Measurements from ENCODE around the gene KCNG2. TPM values are rescaled to one million over a fixed set of nuclear protein-coding genes. Genes with fewer than 3 reads are reported as not detected.

Gene KCNG2
- total RNA-seq, 6 experiments from 2014 or later: not detected

- no peaks in the 10 kb centered on the region for H3K9me3 ChIP-seq
- no peak for DNase-seq
- H3K4me1 ChIP-seq: no peaks in the 10 kb centered on the region
- no peak overlapping the region for H3K4me3 ChIP-seq
- intact Hi-C loops (cut with DNase I): no loop called here
- no peaks in the 10 kb centered on the region for H3K27me3 ChIP-seq
- H3K36me3 ChIP-seq: no peaks in the 10 kb centered on the region
- no peak overlapping the region for H3K27ac ChIP-seq
- no peak for TF ChIP-seq POLR2A (IDR thresholded peaks at IDR 0.05)
- no peak for TF ChIP-seq CTCF (IDR thresholded peaks at IDR 0.05)
- 93% methylated on average over 3 of the region's 45 CpGs for WGBS (ENCODE audit: insufficient coverage, low coverage, low lambda C conversion rate, missing lambda C conversion rate)
- ATAC-seq: no peak
These were observed 51.0 kb downstream of the KCNG2 start for GRCh38 chr18:79848579-79849327.

DNA sequence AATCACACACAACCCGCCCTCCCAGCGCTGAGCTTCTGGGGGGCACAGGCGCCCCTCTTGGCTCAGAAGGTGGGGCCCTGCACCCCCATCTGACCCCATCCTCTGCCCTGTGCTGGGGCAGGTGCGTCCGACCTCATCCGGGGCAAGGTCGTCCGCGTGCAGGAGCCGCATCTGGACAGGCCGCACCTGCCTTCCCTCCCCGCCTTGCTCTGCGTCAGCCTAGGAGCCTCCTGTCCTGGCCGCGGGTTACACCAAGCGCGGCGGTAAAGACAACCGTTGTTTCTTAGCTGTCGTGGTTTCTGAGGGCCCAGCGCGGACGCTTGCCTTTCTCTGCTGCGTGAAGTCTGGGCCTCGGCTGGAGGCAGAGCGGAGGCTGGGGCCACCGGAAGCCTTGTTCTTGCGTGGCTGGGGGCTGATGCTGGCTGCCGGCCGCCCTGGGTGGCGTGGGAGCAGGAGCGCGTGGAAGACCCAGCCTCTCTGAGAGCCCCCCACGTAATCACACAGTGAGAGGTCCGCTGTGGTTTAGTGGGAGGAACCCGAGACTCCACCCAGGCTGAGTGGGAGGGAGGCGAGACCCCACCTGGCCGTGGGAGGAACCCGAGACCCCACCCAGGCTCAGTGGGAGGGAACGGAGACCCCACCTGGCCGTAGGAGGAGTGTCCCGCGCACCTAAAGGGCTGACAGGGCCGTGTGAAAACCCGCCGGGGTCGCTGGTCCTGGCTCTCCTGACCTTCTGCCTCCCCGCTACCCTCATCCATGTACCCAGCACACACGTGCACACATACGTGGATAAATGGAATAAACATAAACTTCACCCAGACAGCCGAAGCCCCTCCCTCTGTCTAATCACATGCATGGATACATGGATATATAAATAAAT, 51.8 kb downstream of the KCNG2 start:
- Histone ChIP-seq H3K27me3 (no peaks in the 10 kb centered on the region), H3K9me3 (no peaks in the 10 kb centered on the region), H3K36me3 (no peaks in the 10 kb centered on the region), H3K27ac (no peak overlapping the region), H3K4me1 (no peaks in the 10 kb centered on the region), H3K4me3 (no peak overlapping the region)
- intact Hi-C loops (cut with DNase I): no loop called here
- no peak for TF ChIP-seq POLR2A (IDR thresholded peaks at IDR 0.05)
- TF ChIP-seq CTCF (IDR thresholded peaks at IDR 0.05): no peak
- peak in 1 of 3 donors; percentile 40 for DNase-seq
- peak in 1 of 4 donors; percentile 13 for ATAC-seq
- 92% methylated on average over 2 of the region's 51 CpGs for WGBS (ENCODE audit: insufficient coverage, low coverage, low lambda C conversion rate, missing lambda C conversion rate)

DNA sequence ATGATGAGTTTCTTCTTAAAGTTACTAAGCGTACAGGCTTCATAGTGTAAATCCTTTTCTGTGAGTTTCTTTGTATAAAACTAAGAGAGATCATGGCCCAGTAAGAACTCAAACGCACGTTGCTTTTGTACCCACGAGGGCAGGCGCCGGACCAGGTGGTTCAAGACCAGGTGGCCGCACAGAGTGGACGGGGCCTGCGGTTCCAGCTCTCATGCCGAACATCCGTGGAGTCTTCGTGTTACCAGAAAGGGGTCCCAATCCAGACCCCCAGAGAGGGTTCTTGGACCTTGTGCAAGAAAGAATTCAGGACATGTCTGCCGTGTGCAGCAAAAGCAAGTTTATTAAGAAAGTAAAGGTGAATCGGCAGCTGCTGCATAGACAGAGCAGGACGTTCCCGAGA, 53.0 kb downstream of the KCNG2 start:
- Histone ChIP-seq H3K36me3 (no peaks in the 10 kb centered on the region), H3K9me3 (no peaks in the 10 kb centered on the region), H3K27me3 (no peaks in the 10 kb centered on the region), H3K4me1 (no peaks in the 10 kb centered on the region), H3K27ac (no peak overlapping the region), H3K4me3 (no peak overlapping the region)
- peak in 1 of 3 donors; percentile 38 for DNase-seq
- no peak for ATAC-seq
- intact Hi-C loops (cut with DNase I): no loop called here
- TF ChIP-seq CTCF (IDR thresholded peaks at IDR 0.05) (no peak), POLR2A (IDR thresholded peaks at IDR 0.05) (no peak)
- 77% methylated on average over 10 of the region's 16 CpGs for WGBS (ENCODE audit: insufficient coverage, low coverage, low lambda C conversion rate, missing lambda C conversion rate)

DNA sequence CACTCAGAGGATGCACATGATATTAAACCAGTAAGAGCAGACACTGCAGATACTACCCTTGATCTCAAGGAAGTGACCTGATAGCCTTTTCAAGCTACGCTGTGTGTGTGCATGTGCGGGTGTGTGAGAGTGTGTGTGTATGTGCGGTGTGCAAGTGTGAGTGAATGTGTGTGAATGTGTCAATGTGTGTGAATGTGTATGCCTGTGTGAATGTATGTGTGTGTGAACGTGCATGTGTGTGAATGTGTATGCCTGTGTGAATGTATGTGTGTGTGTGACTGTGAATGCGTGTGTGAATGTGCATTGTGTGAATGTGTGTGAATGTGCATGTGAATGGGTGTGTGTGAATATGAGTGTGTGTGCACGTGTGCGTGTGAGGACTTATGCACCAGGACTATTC, 53.8 kb downstream of the KCNG2 start:
- Histone ChIP-seq H3K27me3 (no peaks in the 10 kb centered on the region), H3K9me3 (no peaks in the 10 kb centered on the region), H3K27ac (no peak overlapping the region), H3K36me3 (no peaks in the 10 kb centered on the region), H3K4me3 (no peak overlapping the region), H3K4me1 (no peaks in the 10 kb centered on the region)
- WGBS (ENCODE audit: insufficient coverage, low coverage, low lambda C conversion rate, missing lambda C conversion rate): 83% methylated on average over 5 of the region's 7 CpGs
- no peak for TF ChIP-seq CTCF (IDR thresholded peaks at IDR 0.05)
- TF ChIP-seq POLR2A (IDR thresholded peaks at IDR 0.05): no peak
- DNase-seq: peak in 1 of 3 donors; percentile 6
- intact Hi-C loops (cut with DNase I): no loop called here
- ATAC-seq: no peak
